A673 (cell line): ENCODE data around the gene POTEH.
"Not testable (repeated sequence)": the region's sequence is repeated elsewhere in the genome, so short reads cannot be mapped to it uniquely, and the experiment has no call there.

Experiments used
- CTCF ChIP-seq: fragments of 300-800, 200-600 bp; sonication (generic); conservative IDR thresholded peaks from 2 replicates; pipeline ENCODE4 v1.5.1; 2017; ENCODE audit warnings: low read depth, mild to moderate bottlenecking, antibody characterized with exemption, low read length, moderate library complexity, mixed read lengths
- EZH2 ChIP-seq: fragments of 200-600 bp; sonication (generic); IDR thresholded peaks from 2 replicates; pipeline ENCODE4 v1.6.1; 2017; ENCODE audit warnings: borderline replicate concordance, low read depth, mild to moderate bottlenecking, mixed read lengths, antibody characterized with exemption, low read length; ENCODE audit not compliant: poor library complexity, severe bottlenecking

- not testable (repeated sequence) for TF ChIP-seq CTCF, EZH2
Observed at GRCh38 chr22:15664682-15665081, 25.1 kb upstream of the POTEH start.
